Activated T-cell treated with anti-CD3 and anti-CD28 coated beads, Interleukin-2, amount 50 U/mL, for 4 hours (primary cell): ENCODE results near the gene DUXB. TPM values are rescaled to one million over a fixed set of nuclear protein-coding genes. Genes with fewer than 3 reads are reported as not detected.

Experiments
- ATAC-seq, 2 donors: fragments of 200-7000 bp; cut with Tn5 transposase; one replicate each; pipeline ENCODE4 v1.10.0; 2021
- DNase-seq: peaks from one replicate; pipeline ENCODE4 v3.0.0-alpha.2; 2020
- H3K27me3 Mint-ChIP-seq: one replicate; pipeline ENCODE4 v1.8.0; 2021; ENCODE audit warnings: low read depth, mixed read lengths
- H3K36me3 Mint-ChIP-seq: one replicate; pipeline ENCODE4 v1.8.0; 2022; ENCODE audit warnings: mixed read lengths; ENCODE audit not compliant: insufficient read depth
- H3K4me1 Mint-ChIP-seq: one replicate; pipeline ENCODE4 v1.8.0; 2021; ENCODE audit warnings: low read depth, mixed read lengths
- H3K4me3 Mint-ChIP-seq: one replicate; pipeline ENCODE4 v1.8.0; 2021; ENCODE audit warnings: mild to moderate bottlenecking, moderate library complexity, mixed read lengths
- H3K9me3 Mint-ChIP-seq: one replicate; pipeline ENCODE4 v1.8.0; 2021; ENCODE audit warnings: mixed read lengths
- total RNA-seq, 3 donors: library from RNA; stranded (reverse); gene quantifications; one replicate each; pipeline ENCODE4 v1.2.1, GENCODE V29; 2021

Gene DUXB
- total RNA-seq, 3 donors from 2014 or later, result not detected

- H3K36me3 Mint-ChIP-seq, result peaks cover 43% of the 10 kb centered on the region
- no peak for DNase-seq
- no peaks in the 10 kb centered on the region for H3K27me3 Mint-ChIP-seq
- peak overlapping the region; percentile 99 for H3K4me3 Mint-ChIP-seq
- ATAC-seq, result no peak
- no peaks in the 10 kb centered on the region for H3K9me3 Mint-ChIP-seq
- H3K4me1 Mint-ChIP-seq, result peaks cover 42% of the 10 kb centered on the region
Measured at GRCh38 chr16:75644240-75645012, 56.8 kb downstream of the DUXB start.

Other genes starting within 250 kb of the DUXB start
- 10 to 100 TPM; 45.3 to 49.1 (median 45.9) TPM for gene TMEM170A, start 236.8 kb downstream of the DUXB start, total RNA-seq
- gene CHST6, start 206.0 kb downstream of the DUXB start, total RNA-seq, result not detected
- gene CHST5, start 165.4 kb downstream of the DUXB start, total RNA-seq, result under 1 TPM; 0.10 to 0.71 (median 0.16) TPM
- gene TMEM231, start 145.2 kb downstream of the DUXB start, total RNA-seq, result 1 to 10 TPM; 3.9 to 6.1 (median 4.1) TPM
- gene GABARAPL2, start 135.1 kb downstream of the DUXB start, total RNA-seq, result 10 to 100 TPM; 51.2 to 56.0 (median 53.7) TPM
- 10 to 100 TPM; 39.1 to 47.1 (median 40.1) TPM for gene ADAT1, start 78.2 kb downstream of the DUXB start, total RNA-seq
- gene KARS1, start 53.8 kb downstream of the DUXB start, total RNA-seq, result 100 to 1,000 TPM; 345 to 390 (median 357) TPM
- 100 to 1,000 TPM; 120 to 133 (median 128) TPM for gene TERF2IP, start 53.7 kb downstream of the DUXB start, total RNA-seq
- not detected for gene CPHXL2, start 24.5 kb downstream of the DUXB start, total RNA-seq
- not detected for gene CPHXL, start 25.0 kb upstream of the DUXB start, total RNA-seq